Measurements from ENCODE around the gene LTBP4. TPM values are rescaled to one million over a fixed set of nuclear protein-coding genes. Genes with fewer than 3 reads are reported as not detected.

The LTBP4 gene
- total RNA-seq, 1 donor from 2014 or later = 46.9 TPM

- Mint-ChIP-seq H3K4me3 (ENCODE audit: unreplicated experiment) (no peak overlapping the region), H3K27ac (ENCODE audit: unreplicated experiment) (no peak overlapping the region), H3K4me1 (ENCODE audit: low read depth, unreplicated experiment) (no peaks in the 10 kb centered on the region), H3K27me3 (ENCODE audit: low read depth, unreplicated experiment) (peaks cover 65% of the 10 kb centered on the region), H3K9me3 (ENCODE audit: unreplicated experiment) (no peaks in the 10 kb centered on the region), H3K36me3 (ENCODE audit: low read depth, unreplicated experiment) (peaks cover 1% of the 10 kb centered on the region)
- Histone ChIP-seq H2AFZ (ENCODE audit: low read depth, low read length) (no peak overlapping the region), H4K20me1 (ENCODE audit: insufficient read depth, low read length) (no peaks in the 10 kb centered on the region), H3K27ac (ENCODE audit: low read depth, low read length) (no peak overlapping the region), H3K4me2 (ENCODE audit: low read length) (no peak overlapping the region), H3K9ac (ENCODE audit: low read length) (no peak overlapping the region), H3K36me3 (ENCODE audit: insufficient read depth, low read length) (no peaks in the 10 kb centered on the region), H3K4me1 (ENCODE audit: insufficient read depth, low read length) (no peaks in the 10 kb centered on the region), H3K79me2 (ENCODE audit: insufficient read depth, low read length) (no peaks in the 10 kb centered on the region), H3K4me3 (ENCODE audit: insufficient read depth, low read depth, low read length) (no peak overlapping the region), H3K9me3 (ENCODE audit: insufficient read depth, low read depth, low read length) (no peaks in the 10 kb centered on the region), H3K27me3 (ENCODE audit: insufficient read depth, low read length) (peaks cover 30% of the 10 kb centered on the region)
- FAIRE-seq (no peak), DNase-seq (ENCODE audit: low read depth) (no peak)
- TF ChIP-seq CTCF (IDR thresholded peaks at IDR 0.05; ENCODE audit: insufficient read depth, low read depth, low read length) (no peak), EZH2 (IDR thresholded peaks at IDR 0.05; ENCODE audit: insufficient read depth, low read length) (no peak)
These were observed 44.1 kb upstream of the LTBP4 start for GRCh38 chr19:40556953-40557530.

GRCh38 chr19:40559394-40559793 is 41.8 kb upstream of the LTBP4 start:
- Histone ChIP-seq H3K36me3 (ENCODE audit: insufficient read depth, low read length) (no peaks in the 10 kb centered on the region), H3K79me2 (ENCODE audit: insufficient read depth, low read length) (no peaks in the 10 kb centered on the region), H3K4me3 (ENCODE audit: insufficient read depth, low read depth, low read length) (no peak overlapping the region), H2AFZ (ENCODE audit: low read depth, low read length) (no peak overlapping the region), H3K4me1 (ENCODE audit: insufficient read depth, low read length) (no peaks in the 10 kb centered on the region), H3K9ac (ENCODE audit: low read length) (no peak overlapping the region), H3K27ac (ENCODE audit: low read depth, low read length) (no peak overlapping the region), H4K20me1 (ENCODE audit: insufficient read depth, low read length) (no peaks in the 10 kb centered on the region), H3K4me2 (ENCODE audit: low read length) (no peak overlapping the region), H3K9me3 (ENCODE audit: insufficient read depth, low read depth, low read length) (no peaks in the 10 kb centered on the region), H3K27me3 (ENCODE audit: insufficient read depth, low read length) (peaks cover 22% of the 10 kb centered on the region)
- Mint-ChIP-seq H3K36me3 (ENCODE audit: low read depth, unreplicated experiment) (no peaks in the 10 kb centered on the region), H3K27ac (ENCODE audit: unreplicated experiment) (no peak overlapping the region), H3K9me3 (ENCODE audit: unreplicated experiment) (no peaks in the 10 kb centered on the region), H3K4me3 (ENCODE audit: unreplicated experiment) (no peak overlapping the region), H3K4me1 (ENCODE audit: low read depth, unreplicated experiment) (no peaks in the 10 kb centered on the region), H3K27me3 (ENCODE audit: low read depth, unreplicated experiment) (peaks cover 53% of the 10 kb centered on the region)
- TF ChIP-seq EZH2 (IDR thresholded peaks at IDR 0.05; ENCODE audit: insufficient read depth, low read length) (no peak), CTCF (IDR thresholded peaks at IDR 0.05; ENCODE audit: insufficient read depth, low read depth, low read length) (no peak)
- DNase-seq (ENCODE audit: low read depth) (no peak), FAIRE-seq (no peak)

- Histone ChIP-seq H3K36me3 (ENCODE audit: insufficient read depth, low read length) (no peaks in the 10 kb centered on the region), H3K27me3 (ENCODE audit: insufficient read depth, low read length) (peaks cover 18% of the 10 kb centered on the region), H3K4me1 (ENCODE audit: insufficient read depth, low read length) (no peaks in the 10 kb centered on the region), H3K4me3 (ENCODE audit: insufficient read depth, low read depth, low read length) (no peak overlapping the region), H3K79me2 (ENCODE audit: insufficient read depth, low read length) (no peaks in the 10 kb centered on the region), H3K9me3 (ENCODE audit: insufficient read depth, low read depth, low read length) (no peaks in the 10 kb centered on the region), H2AFZ (ENCODE audit: low read depth, low read length) (no peak overlapping the region), H4K20me1 (ENCODE audit: insufficient read depth, low read length) (no peaks in the 10 kb centered on the region), H3K9ac (ENCODE audit: low read length) (no peak overlapping the region), H3K4me2 (ENCODE audit: low read length) (no peak overlapping the region), H3K27ac (ENCODE audit: low read depth, low read length) (no peak overlapping the region)
- no peaks in the 10 kb centered on the region for H3K36me3 Mint-ChIP-seq (ENCODE audit: low read depth, unreplicated experiment)
- H3K4me1 Mint-ChIP-seq (ENCODE audit: low read depth, unreplicated experiment) = no peaks in the 10 kb centered on the region
- TF ChIP-seq EZH2 (IDR thresholded peaks at IDR 0.05; ENCODE audit: insufficient read depth, low read length) (no peak), CTCF (IDR thresholded peaks at IDR 0.05; ENCODE audit: insufficient read depth, low read depth, low read length) (no peak)
- DNase-seq (ENCODE audit: low read depth) (no peak), FAIRE-seq (no peak)
- no peak overlapping the region for H3K4me3 Mint-ChIP-seq (ENCODE audit: unreplicated experiment)
- no peaks in the 10 kb centered on the region for H3K9me3 Mint-ChIP-seq (ENCODE audit: unreplicated experiment)
- no peak overlapping the region for H3K27ac Mint-ChIP-seq (ENCODE audit: unreplicated experiment)
- peaks cover 52% of the 10 kb centered on the region for H3K27me3 Mint-ChIP-seq (ENCODE audit: low read depth, unreplicated experiment)
These were observed 41.1 kb upstream of the LTBP4 start for GRCh38 chr19:40560092-40560507.

Measured in astrocyte (in vitro differentiated cells and primary cell).